Stomach (tissue), 4 donors: ENCODE data around the gene PARD3.

Experiments used
- EP300 ChIP-seq: sonication (generic); formaldehyde crosslinking; IDR thresholded peaks from one replicate; pipeline ENCODE4 v1.6.1; 2017; ENCODE audit warnings: antibody characterized with exemption
- TF ChIP-seq, protein P1 (sequence below), 7 experiments: fragments of 450-650 bp in 4 of 7; fragments of 200-600 bp in 3 of 7; sonication (generic) in 3 of 7; IDR thresholded peaks; one replicate each; pipeline ENCODE4 v1.5.1; 2016 to 2019; ENCODE audit warnings: antibody characterized with exemption in 7 of 7, control low read depth in 2 of 7, mild to moderate bottlenecking in 1 of 7

DNA sequence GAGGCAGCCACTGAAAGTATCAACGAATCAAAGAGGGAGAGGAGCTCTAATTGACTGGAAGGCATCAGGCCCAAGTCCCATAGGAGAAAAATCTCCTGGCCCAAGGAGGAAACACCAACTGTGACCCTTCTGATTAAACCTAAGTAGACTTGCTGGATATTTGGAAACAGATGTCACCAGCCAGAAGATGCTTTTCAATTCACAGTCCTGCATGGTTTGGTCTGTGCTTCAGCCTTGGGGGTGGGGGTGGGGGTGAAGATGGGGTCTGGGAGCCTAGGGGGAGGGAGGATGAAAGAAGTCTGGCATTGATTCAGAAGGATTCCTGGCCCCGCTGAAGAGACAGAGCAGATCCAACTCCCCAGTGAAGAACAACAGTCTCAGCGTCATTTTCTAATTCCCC lies 623.7 kb downstream of the PARD3 start:
- TF ChIP-seq, protein P1, sequence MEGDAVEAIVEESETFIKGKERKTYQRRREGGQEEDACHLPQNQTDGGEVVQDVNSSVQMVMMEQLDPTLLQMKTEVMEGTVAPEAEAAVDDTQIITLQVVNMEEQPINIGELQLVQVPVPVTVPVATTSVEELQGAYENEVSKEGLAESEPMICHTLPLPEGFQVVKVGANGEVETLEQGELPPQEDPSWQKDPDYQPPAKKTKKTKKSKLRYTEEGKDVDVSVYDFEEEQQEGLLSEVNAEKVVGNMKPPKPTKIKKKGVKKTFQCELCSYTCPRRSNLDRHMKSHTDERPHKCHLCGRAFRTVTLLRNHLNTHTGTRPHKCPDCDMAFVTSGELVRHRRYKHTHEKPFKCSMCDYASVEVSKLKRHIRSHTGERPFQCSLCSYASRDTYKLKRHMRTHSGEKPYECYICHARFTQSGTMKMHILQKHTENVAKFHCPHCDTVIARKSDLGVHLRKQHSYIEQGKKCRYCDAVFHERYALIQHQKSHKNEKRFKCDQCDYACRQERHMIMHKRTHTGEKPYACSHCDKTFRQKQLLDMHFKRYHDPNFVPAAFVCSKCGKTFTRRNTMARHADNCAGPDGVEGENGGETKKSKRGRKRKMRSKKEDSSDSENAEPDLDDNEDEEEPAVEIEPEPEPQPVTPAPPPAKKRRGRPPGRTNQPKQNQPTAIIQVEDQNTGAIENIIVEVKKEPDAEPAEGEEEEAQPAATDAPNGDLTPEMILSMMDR (IDR thresholded peaks at IDR 0.05) = no peak
- TF ChIP-seq EP300 = no peak
